Measurements from ENCODE around the gene CEP170B.

DNA sequence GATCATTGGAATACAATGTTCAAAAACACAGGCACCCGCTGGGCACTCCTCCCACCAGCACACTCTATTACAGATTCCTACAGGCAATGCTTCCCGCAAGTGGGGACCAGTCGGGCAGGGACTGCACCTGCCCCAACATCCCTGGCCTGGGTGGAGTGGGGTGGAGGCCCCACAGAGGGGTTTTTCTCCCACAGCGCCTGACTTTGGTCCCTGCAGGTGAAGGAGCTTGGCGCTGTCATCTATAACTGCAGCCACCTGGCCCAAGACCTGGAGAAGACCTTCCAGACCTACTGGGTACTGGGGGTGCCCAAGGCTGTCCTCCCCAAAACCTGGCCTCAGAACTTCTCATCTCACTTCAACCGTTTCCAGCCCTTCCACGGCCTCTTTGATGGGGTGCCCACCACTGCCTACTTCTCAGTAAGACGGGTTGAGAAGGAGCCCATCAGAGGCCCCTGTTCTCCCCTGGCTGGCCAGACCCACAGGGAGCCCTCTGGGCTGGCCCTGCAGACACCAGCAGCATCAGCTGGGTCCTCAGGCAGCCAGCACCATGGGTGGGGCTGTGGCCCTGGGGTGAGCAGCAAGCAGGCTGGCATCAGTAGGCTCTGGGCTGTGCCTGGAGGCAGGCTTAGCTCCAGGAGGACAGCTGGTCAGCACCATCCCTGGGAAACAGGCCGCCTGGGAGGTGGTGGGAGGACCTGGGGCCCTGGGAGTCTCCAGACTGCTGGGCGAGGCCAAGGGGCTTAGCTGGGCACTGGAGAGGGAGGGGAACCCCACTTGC lies 65.6 kb downstream of the CEP170B start:
- TF ChIP-seq, protein P1, sequence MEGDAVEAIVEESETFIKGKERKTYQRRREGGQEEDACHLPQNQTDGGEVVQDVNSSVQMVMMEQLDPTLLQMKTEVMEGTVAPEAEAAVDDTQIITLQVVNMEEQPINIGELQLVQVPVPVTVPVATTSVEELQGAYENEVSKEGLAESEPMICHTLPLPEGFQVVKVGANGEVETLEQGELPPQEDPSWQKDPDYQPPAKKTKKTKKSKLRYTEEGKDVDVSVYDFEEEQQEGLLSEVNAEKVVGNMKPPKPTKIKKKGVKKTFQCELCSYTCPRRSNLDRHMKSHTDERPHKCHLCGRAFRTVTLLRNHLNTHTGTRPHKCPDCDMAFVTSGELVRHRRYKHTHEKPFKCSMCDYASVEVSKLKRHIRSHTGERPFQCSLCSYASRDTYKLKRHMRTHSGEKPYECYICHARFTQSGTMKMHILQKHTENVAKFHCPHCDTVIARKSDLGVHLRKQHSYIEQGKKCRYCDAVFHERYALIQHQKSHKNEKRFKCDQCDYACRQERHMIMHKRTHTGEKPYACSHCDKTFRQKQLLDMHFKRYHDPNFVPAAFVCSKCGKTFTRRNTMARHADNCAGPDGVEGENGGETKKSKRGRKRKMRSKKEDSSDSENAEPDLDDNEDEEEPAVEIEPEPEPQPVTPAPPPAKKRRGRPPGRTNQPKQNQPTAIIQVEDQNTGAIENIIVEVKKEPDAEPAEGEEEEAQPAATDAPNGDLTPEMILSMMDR (conservative IDR thresholded peaks at IDR 0.05 in 1 of 2, IDR thresholded peaks at IDR 0.05 in 1 of 2; ENCODE audit: low read depth in 1 of 2, low read length in 2 of 2) = no peak
- no peak for TF ChIP-seq EZH2 (IDR thresholded peaks at IDR 0.05; ENCODE audit: low read length, missing control alignments)

Measured in fibroblast of lung (primary cell).